Uterus (tissue), 2 donors: ENCODE measurements around the gene KCND3.

Source experiments
- CTCF ChIP-seq, 4 experiments: fragments of 200-600 bp in 2 of 4; fragments of 450-650 bp in 2 of 4; sonication (generic) in 2 of 4; IDR thresholded peaks; one replicate each; pipeline ENCODE4 v1.5.1; 2016 to 2019; ENCODE audit warnings: antibody characterized with exemption in 4 of 4, mild to moderate bottlenecking in 2 of 4, moderate library complexity in 1 of 4
- POLR2A ChIP-seq, 2 donors: fragments of 450-650 bp; IDR thresholded peaks; one replicate each; pipeline ENCODE4 v1.6.1; 2016; ENCODE audit warnings: antibody characterized with exemption in 2 of 2, mild to moderate bottlenecking in 1 of 2, moderate library complexity in 1 of 2

DNA sequence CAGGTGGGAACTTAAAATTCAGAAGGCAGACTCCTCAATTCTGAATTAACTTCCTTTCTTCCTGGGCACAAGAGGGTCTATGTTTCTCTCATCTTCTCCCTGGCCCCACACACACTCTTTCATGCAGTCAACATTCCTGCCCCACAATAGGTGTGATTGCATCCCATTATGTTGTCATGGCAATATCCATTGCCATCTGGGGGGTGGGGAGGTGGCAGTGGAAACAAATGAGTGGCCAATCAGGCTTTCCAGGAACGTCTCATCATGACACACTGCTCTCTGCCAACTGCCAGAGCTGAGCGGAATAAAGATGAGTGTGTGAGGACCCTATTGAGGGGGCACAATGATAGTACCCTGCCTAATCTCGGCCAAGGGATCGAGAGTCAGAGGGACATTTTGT lies 80.4 kb downstream of the KCND3 start:
- TF ChIP-seq CTCF (IDR thresholded peaks at IDR 0.05) (no peak), POLR2A (IDR thresholded peaks at IDR 0.05) (no peak)
